ENCODE data around the gene PCBP2. TPM values are rescaled to one million over a fixed set of nuclear protein-coding genes. Genes with fewer than 3 reads are reported as not detected.
A peak's percentile ranks its signal among the peaks of the same experiment; 100 is the strongest.

Gene PCBP2
- polyA plus RNA-seq, 2 of the 4 experiments (the other 2 are of a cell fraction) = 367 to 546 TPM

DNA sequence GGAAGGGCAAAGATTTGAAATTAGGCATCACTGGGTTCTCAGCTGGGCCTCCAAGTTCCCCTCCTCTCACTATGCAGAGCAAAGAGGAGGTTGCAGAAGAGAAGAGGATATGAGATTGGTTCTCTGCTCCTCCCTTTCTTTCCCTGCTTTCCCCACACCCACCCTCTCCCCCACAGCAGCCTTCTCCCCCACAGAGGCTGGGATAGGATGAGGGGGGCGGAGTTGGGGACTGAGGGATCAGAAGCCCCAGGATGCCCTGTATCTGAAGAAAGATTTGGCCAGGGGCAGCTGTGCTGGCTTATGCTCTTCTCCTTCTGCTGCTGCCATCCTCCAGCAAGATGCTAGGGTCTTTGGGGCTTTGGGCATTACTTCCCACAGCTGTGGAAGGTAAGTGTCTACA is 28.3 kb upstream of the PCBP2 start, which contains the start of gene AMHR2:
TSS of gene AMHR2 (plus strand) at position 259 of the 400 bp plus-strand sequence. CDS start at position 339, 80 bp downstream.
- FAIRE-seq = no peak
- no peak for TF ChIP-seq ESRRA (IDR thresholded peaks at IDR 0.05; ENCODE audit: borderline replicate concordance, low read length)
- TF ChIP-seq CHD2 (IDR thresholded peaks at IDR 0.05; ENCODE audit: low read length, partially characterized antibody) = no peak
- TF ChIP-seq RFX5 (IDR thresholded peaks at IDR 0.05) = no peak
- TF ChIP-seq POLR2A (IDR thresholded peaks at IDR 0.05; ENCODE audit: low read length) = no peak
- no peak for TF ChIP-seq ATOH8 (CRISPR knock-in tag; IDR thresholded peaks at IDR 0.05; ENCODE audit: low read depth)
- no peak for TF ChIP-seq MAZ (IDR thresholded peaks at IDR 0.05; ENCODE audit: borderline replicate concordance, low read depth, low read length)
- no peak for TF ChIP-seq POLR2AphosphoS2 (conservative IDR thresholded peaks at IDR 0.05; ENCODE audit: low read length)
- TF ChIP-seq FOSL2 (IDR thresholded peaks at IDR 0.05) = no peak
- no peak for TF ChIP-seq FOSL2 (CRISPR knock-in tag; IDR thresholded peaks at IDR 0.05)
- TF ChIP-seq TP53 (CRISPR knock-in tag; IDR thresholded peaks at IDR 0.05) = no peak
- TF ChIP-seq CBX2 (IDR thresholded peaks at IDR 0.05; ENCODE audit: borderline replicate concordance, low read depth) = no peak
- TF ChIP-seq KDM1A (IDR thresholded peaks at IDR 0.05; ENCODE audit: low read depth) = no peak
- TF ChIP-seq HEYL (CRISPR knock-in tag; IDR thresholded peaks at IDR 0.05) = no peak
- no peak for TF ChIP-seq EP300 (IDR thresholded peaks at IDR 0.05)
- TF ChIP-seq NFE2L2 (conservative IDR thresholded peaks at IDR 0.05; ENCODE audit: low read length) = no peak
- TF ChIP-seq, protein P1, sequence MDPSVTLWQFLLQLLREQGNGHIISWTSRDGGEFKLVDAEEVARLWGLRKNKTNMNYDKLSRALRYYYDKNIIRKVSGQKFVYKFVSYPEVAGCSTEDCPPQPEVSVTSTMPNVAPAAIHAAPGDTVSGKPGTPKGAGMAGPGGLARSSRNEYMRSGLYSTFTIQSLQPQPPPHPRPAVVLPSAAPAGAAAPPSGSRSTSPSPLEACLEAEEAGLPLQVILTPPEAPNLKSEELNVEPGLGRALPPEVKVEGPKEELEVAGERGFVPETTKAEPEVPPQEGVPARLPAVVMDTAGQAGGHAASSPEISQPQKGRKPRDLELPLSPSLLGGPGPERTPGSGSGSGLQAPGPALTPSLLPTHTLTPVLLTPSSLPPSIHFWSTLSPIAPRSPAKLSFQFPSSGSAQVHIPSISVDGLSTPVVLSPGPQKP (IDR thresholded peaks at IDR 0.05; ENCODE audit: low read depth, low read length) = no peak
- no peak for TF ChIP-seq RNF2 (IDR thresholded peaks at IDR 0.05; ENCODE audit: borderline replicate concordance, low read depth)
- no peak for TF ChIP-seq RARB (CRISPR knock-in tag; IDR thresholded peaks at IDR 0.05)
- TF ChIP-seq HOXB13 (CRISPR knock-in tag; IDR thresholded peaks at IDR 0.05; ENCODE audit: low read depth) = no peak
- TF ChIP-seq USF2 (IDR thresholded peaks at IDR 0.05) = no peak
- TF ChIP-seq CHD4 (IDR thresholded peaks at IDR 0.05; ENCODE audit: borderline replicate concordance) = no peak

GRCh38 chr12:53424626-53425514 is 27.0 kb upstream of the PCBP2 start:
- peaks cover 42% of the 10 kb centered on the region for H3K4me1 ChIP-seq
- peak overlapping the region in 1 of 2 experiments; percentile 47; a peak in 2 of 6 replicates for H3K27ac ChIP-seq
- FAIRE-seq = no peak
- POLR2A ChIA-PET = no interaction called here
- TF ChIP-seq HOXA7 (CRISPR knock-in tag; IDR thresholded peaks at IDR 0.05) = no peak
- no peak for TF ChIP-seq RNF2 (IDR thresholded peaks at IDR 0.05; ENCODE audit: borderline replicate concordance, low read depth)
- TF ChIP-seq NPAS2 (CRISPR knock-in tag; IDR thresholded peaks at IDR 0.05; ENCODE audit: borderline replicate concordance) = no peak
- TF ChIP-seq MAZ (IDR thresholded peaks at IDR 0.05; ENCODE audit: borderline replicate concordance, low read depth, low read length) = no peak
- no peak for TF ChIP-seq RAD21 (conservative IDR thresholded peaks at IDR 0.05 in 1 of 2, IDR thresholded peaks at IDR 0.05 in 1 of 2)
- TF ChIP-seq HOXB13 (CRISPR knock-in tag; IDR thresholded peaks at IDR 0.05; ENCODE audit: low read depth) = no peak
- TF ChIP-seq PBX3 (IDR thresholded peaks at IDR 0.05) = no peak
- TF ChIP-seq POLR2AphosphoS2 (conservative IDR thresholded peaks at IDR 0.05; ENCODE audit: low read length) = no peak
- TF ChIP-seq HOXB5 (CRISPR knock-in tag; IDR thresholded peaks at IDR 0.05) = no peak
- TF ChIP-seq FOSB (CRISPR knock-in tag; IDR thresholded peaks at IDR 0.05) = no peak
- no peak for TF ChIP-seq CHD4 (IDR thresholded peaks at IDR 0.05; ENCODE audit: borderline replicate concordance)
- TF ChIP-seq ATOH8 (CRISPR knock-in tag; IDR thresholded peaks at IDR 0.05; ENCODE audit: low read depth) = no peak
- TF ChIP-seq CBX2 (IDR thresholded peaks at IDR 0.05; ENCODE audit: borderline replicate concordance, low read depth) = no peak
- no peak for TF ChIP-seq ZFP36 (IDR thresholded peaks at IDR 0.05; ENCODE audit: borderline replicate concordance, partially characterized antibody)
- no peak overlapping the region for H3K4me3 ChIP-seq
- no peak for DNase-seq (ENCODE audit: low read depth in 1 of 2, low spot score in 1 of 2)
- no peak overlapping the region for H3K4me2 ChIP-seq
- ATAC-seq = no peak
- 91% methylated on average over 9 of the region's 9 CpGs for whole genome bisulfite sequencing (ENCODE audit: missing lambda C conversion rate)
- no peaks in the 10 kb centered on the region for H3K9me3 ChIP-seq
- CTCF ChIA-PET = interaction anchor here (0.7 to 16.7 kb wide), 8 partner anchors 8 to 99 kb away, joined by 3 to 408 read pairs (median 4); partner anchors contain the start of gene AAAS

More for the DNA sequence above, 28.3 kb upstream of the PCBP2 start, which contains the start of gene AMHR2:
- Histone ChIP-seq H3K27ac (peak within 1 kb of the TSS in 1 of 2 experiments; percentile 47; a peak in 2 of 6 replicates), H3K9me3 (no peaks in the 10 kb centered on the region), H3K4me2 (no peak within 1 kb of the TSS), H3K4me1 (peaks cover 37% of the 10 kb centered on the region), H3K4me3 (no peak within 1 kb of the TSS)
- 100% methylated on average over 1 of the region's 1 CpG for WGBS (ENCODE audit: missing lambda C conversion rate)
- CTCF ChIA-PET = interaction anchor here (1.1 to 16.7 kb wide), 6 partner anchors 8 to 97 kb away, joined by 3 to 408 read pairs (median 48); partner anchors contain the start of genes AAAS and SP1
- DNase-seq (ENCODE audit: low read depth in 1 of 2, low spot score in 1 of 2) (no peak), ATAC-seq (no peak)
- POLR2A ChIA-PET = no interaction called here

Data from A549 (cell line).